ENCODE data around the gene RPTOR. TPM values are rescaled to one million over a fixed set of nuclear protein-coding genes. Genes with fewer than 3 reads are reported as not detected.
"Not testable (repeated sequence)": the region's sequence is repeated elsewhere in the genome, so short reads cannot be mapped to it uniquely, and the experiment has no call there.

Gene RPTOR
- total RNA-seq, 1 experiment from 2014 or later: 26.3 TPM

DNA sequence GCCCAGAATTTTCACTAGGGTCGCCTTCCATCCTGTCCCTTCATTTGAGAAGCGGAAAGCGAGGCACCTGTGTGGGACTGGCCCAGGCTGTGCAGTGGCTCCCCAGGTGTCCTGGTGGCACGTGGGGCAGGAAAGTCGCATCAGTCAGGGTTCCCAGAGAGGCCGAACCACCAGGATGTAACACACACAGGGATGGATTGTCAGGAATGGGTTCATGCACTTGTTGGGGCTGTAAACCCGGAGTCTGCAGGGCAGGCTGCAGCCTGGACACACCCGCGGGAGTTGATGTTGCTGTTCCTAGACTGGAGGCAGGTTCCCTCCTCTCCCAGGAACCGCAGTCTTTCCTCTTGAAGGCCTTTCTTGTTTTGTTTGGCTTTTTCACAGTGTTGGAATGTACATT lies 30.7 kb upstream of the RPTOR start:
- DNase-seq (ENCODE audit: low spot score): no peak

DNA sequence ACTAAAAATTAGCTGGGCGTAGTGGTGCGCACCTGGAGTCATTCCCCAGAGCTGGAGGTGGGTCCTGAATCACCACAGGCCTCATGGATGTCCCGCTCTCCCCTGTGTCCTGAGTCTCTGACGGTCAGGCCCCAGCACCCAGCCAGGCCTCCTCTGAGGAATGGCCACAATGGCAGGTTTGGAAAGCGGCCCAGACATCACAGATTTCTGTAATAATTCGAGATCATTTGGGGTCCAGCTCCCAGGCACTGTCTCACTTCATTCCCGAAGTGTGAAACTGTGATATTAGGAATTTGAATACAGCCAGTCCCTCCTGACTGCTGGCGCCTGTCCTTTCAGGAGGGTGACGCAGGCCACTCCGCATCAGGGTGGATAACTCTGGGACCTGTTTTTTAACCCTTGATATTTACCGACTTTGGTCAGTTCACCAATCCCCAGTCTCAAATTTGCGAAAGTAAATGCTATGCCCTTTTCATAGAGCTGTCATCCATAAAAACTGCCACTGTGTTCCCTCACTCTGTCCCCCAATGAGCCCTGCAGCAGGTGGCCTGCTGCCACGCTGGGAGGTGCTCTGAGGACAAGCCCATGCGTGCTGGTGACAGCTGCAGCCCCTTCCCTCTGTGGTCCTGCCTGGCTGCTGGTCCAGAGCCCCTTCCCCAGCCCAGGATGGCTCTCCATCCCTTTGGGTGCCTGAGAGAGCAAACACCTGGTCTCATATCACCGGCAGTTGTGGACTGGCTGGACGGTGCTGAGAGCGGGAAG lies 28.3 kb upstream of the RPTOR start:
- no peak for DNase-seq (ENCODE audit: low spot score)

DNA sequence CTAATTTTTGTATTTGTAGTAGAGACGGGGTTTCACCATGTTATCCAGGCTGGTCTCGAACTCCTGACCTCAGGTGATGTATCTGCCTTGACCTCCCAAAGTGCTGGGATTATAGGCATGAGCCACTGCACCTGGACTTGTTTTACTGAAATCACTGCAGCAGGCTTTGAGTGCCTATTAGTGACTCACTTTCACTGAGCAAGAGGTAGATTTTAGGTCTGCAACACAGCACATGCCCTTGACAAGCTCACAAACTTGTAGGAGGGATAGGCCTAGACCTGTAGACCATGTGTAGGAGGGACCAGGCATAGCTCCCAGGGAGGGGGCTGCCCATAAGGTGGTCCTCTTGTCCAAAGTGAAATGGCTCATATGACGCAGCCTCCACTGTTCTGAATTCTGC lies 27.0 kb upstream of the RPTOR start:
- no peak for DNase-seq (ENCODE audit: low spot score)

DNA sequence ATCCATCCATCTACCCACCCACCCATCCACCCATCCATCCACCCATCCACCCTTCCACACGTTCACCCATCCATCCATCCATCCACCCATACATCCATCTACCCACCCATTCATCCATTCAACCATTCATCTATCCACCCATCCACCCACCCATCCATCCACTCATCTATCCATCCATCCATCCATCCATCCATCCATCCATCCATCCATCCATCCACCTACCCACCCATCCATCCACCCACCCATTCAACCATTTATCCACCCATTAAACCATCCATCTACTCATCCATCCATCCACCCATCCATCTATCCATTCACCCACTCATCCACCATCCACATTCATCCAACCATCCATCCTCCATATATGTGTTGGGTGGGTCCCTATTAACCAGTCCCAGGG lies 26.2 kb upstream of the RPTOR start:
- no peak for DNase-seq (ENCODE audit: low spot score)

DNA sequence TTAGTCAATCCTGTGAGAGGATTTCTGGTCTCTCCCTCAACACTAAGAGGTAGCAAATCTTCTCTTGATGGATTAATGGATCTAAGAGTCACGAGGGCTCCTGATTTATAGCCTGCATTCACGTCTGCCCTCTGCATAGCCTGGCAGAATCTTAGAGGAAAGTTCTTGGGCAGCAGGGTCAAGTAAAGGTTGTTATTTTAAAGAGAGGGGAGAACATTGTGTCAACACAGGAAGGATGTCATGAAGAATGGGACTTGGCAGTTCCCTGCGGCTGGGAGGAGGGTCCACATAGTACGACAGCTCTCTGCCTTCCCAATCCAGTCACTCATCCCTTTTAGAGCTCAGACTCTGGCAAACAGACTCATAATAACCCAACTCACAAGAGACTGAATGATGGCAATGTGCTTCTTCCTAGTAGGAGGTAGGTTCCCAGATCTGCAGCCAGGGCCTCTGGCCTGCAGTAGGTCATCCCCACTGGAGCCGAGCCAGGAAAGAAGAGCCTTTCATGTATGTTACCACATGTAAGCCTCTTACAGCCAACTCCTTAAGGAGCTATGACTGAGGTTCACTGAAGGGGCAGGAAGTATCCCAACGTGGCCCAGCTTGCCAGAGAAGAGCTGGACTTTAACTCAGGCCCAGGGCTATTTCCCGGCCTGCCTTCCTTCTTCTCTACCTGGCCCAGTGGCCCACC lies 25.4 kb upstream of the RPTOR start:
- no peak for DNase-seq (ENCODE audit: low spot score)

DNA sequence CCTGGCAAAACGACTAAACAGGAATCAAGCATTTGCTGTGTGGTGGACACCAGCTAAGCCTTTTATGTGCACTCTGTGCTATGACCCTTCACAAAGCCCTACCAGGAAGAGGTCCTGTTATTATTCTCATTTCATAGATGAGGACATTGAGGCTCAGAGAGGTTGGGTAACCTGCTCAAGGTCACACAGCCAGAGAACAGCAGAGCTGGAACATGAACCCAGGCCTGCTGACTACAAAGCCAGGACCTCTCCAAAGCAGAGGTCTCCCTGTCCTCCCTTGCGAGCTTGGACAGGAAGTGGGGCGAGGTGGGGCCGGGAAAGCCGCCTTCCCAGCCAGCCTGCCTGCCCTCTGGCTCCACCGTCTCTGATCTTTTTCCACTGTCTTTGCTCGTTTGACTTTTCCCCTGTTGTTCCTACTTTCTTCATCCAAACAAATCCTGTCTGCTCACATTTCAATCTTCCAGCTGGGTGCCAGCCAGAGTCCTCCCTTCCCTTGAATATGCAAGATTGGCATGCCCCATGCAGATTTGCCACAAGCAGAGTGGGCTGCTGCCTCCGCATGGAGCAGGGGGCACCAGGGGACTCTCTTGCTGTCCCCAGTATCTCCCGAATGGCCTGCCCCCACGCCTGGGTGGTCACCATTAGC lies 23.7 kb upstream of the RPTOR start:
- no peak for DNase-seq (ENCODE audit: low spot score)

DNA sequence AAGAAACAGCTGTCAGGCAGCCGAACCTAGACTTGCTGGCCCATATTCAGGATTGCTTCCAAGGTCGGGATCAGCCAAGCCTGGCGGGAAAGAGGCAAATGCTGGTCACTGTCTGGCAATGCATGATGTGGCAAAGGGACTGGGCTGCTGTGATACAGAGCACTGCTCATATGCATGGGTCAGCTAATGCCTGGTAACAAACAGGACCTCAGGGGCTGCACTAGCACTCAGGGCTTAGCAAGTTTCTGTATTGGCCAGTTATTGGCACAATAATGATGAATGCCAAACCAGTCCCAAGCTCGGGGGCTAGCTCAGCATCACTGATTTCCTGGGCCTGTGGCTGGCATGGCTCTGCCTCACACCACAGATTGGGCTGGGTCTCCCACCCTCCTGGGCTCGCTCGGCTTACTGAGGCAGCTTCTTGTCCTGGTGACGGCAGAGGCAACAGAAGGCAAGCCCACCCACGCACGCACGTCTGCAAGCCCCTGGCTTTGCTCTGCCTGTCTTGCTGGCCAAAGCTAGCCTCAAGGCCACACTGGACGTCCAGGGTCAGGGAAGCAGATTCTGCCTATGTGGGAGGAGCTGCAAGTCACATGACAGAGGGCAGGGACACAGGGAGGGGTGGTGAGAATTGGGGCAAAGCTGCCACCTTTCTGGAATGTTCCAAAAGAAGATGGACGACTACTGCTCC lies 21.4 kb upstream of the RPTOR start:
- no peak for DNase-seq (ENCODE audit: low spot score)

DNA sequence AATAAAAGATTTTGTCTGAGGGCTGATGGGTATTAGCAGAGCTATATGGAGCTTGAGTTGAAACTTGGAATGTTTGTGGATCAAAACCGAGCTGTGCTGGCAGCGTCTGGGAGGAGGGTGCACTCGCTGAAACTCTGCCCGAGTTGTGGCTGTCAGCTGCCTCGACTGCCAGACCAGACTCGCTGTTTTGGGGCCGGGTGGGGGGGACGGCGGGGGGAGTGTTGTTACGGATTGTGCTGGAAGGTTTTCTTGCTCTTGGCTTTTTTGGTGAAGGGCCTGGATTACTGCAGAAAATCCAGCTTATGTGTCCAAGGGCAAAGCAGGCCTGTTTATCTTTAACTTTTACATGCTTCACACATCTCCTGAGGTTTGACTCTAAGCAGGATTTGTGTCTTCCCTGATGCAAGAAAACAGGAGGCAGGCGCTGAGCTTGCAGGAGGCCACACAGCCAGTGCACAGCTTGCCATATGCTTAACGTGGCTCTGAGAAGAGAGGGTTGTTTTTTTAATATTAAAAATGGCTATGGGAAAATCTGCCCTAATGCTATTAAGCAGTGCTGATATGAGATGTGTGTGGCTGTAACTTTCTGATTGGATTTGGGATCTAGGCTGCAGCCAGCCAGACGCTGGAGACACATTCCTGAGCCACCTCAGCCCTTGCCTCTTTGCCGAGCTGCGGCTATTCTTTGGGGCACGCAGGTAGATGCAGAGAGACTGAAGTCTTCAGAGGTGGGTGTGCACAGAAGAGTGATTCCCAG lies 20.5 kb upstream of the RPTOR start:
- DNase-seq (ENCODE audit: low spot score): no peak

DNA sequence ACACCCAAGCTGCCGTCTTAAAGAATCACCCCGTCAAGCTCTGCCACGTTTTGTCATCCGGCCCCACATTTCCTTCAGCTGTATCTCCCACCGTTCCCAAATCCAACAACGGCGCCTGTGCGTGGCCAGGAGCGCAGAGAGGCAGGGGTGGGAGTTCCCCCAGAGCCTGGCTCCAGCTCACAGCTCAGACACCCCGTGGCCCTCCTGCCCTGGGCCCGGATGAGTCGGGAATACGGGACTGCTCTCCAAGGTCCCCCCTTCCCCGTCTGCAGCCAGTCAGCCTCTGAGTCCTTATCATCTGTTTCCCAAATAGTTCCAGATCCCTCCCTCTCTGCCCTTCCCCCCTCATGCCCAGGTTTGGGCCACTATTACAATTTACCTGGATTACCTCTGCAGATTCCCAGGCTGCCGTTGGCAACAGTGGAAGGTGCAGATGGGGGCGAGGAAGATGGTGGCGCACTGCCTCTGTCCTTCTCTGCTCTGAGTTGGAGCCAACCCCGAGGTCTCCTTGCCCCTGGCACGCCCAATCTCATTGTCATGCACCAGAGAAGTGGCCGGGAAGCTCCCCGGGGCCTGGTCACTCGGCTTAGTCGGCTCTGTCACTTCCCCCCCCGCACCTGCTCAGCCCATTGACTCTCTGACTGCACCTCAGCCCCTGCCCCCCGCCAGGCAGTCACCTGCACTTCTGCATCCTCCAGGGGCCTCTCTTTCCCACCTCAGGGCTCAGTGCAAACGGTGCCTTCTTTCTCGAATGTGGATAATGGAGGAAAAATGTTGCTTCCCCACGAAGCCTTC lies 18.3 kb upstream of the RPTOR start:
- no peak for DNase-seq (ENCODE audit: low spot score)

DNA sequence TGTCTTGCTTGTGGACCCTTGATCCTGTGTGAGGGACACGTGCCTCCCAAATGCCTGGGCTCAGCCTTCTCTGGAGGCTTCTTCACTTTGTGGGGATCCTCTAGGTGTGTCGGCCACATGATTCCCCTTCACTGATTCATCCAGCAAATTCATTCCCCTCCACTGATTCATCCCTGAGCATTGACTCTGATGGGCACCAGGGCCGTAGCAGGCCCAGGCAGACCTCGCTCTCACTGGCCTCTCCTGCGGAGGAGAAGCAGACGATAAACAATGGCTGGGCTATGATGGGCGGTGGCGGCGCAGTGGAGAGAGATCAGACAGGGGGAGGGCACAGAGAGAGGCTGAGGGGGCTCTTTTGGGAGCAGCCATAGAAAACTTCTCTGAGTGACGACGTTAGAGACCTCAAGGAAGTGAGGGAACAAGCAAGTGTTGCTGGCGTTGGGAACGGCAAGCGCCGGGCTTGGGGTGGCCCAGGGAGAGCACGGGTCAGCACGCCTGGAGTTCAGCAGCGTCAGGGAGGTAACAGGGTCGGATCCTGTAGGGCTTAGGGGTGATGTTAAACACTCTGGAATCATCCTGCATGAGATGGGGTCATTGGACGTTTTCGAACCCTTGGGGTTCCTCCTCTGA lies 17.5 kb upstream of the RPTOR start:
- DNase-seq (ENCODE audit: low spot score): no peak

DNA sequence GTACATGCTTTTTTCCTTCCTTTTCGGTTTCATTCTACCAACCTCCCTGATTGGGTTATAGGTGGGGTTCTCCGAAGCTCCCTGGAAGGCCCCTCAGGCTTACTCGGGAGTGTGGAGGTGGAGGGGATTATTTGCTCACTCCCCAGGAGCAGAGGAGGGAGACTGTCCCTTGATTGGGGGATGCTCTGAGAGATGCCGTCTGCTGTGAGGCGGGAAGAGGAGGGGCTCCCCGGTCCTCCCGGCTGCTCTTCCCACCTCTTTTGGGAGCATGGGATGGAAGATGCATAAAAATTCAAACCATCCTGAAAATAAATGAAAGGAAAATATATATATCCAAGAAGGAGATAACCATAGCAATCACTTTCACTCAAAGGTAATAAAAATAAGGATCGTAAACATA lies 16.1 kb upstream of the RPTOR start:
- no peak for DNase-seq (ENCODE audit: low spot score)

DNA sequence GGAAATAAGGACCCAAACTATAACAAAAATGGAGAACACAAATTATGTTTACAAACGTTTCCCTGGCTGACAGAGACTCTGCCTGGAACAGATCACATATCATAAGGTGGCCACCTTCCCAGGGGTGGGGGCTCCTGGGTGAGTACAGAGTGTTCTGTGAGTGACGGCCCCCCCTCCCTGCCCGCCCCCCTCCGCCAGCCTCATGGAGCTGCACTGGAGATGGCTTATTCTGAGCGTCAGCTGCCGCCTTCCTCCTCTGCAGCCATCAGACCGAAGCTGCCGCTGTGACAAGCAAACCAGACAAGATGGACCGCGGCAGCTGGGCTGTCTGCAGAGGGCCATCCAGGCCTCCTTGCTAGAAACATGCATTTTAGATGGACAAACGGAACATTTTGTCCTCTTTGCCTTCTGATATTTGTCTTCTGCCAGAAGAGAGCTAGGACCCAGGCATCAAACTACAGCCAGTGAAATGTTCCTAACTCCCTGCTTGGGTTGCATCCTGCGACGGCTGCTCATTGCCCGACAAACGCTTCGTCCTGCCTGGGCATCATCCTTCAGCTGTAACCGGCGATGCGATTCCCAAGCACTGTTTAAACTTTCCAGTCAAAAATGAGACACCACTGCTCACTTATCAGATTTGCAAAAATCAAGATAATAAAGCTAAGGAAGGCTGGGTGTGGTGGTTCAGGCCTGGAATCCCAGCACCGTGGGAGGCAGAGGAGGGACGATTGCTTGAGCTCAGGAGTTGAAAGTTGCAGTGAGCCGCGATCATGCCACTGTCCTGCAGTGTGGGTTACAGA lies 15.3 kb upstream of the RPTOR start:
- no peak for DNase-seq (ENCODE audit: low spot score)

DNA sequence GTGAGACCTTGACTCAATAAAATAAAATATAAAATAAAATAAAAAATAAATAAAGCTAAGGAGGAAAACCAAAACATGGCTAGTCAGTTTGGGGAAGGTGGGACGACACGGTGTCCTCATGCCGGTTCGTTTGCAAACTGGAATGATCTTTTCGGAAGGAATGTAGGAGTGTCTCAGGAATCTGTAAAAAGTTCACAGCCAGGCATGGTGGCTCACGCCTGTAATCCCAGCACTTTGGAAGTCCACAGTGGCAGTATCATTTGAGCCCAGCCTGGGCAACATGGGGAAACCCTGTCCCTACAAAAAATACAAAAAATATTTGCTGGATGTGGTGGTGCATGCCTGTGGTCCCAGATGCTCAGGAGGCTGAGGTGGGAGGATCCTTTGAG lies 14.7 kb upstream of the RPTOR start:
- DNase-seq (ENCODE audit: low spot score): no peak

DNA sequence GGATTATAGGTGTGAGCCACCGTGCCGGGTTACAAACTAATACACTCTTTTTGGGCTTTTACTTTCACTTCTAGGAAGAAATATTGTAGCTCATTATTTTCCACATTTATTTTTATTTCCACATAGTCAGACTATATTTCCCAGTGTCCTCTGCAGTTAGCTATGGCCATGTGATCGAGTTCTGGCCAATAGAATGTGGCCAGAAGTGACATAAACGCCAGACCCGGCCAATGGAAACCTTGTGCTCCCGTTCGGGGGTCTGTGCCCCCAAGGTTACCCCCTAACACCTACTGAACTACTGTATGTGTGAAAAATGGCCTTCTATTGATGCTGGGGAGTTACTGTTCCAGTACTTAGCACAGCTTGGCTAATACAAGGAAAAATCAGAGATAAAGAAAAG lies 13.2 kb upstream of the RPTOR start:
- no peak for DNase-seq (ENCODE audit: low spot score)

DNA sequence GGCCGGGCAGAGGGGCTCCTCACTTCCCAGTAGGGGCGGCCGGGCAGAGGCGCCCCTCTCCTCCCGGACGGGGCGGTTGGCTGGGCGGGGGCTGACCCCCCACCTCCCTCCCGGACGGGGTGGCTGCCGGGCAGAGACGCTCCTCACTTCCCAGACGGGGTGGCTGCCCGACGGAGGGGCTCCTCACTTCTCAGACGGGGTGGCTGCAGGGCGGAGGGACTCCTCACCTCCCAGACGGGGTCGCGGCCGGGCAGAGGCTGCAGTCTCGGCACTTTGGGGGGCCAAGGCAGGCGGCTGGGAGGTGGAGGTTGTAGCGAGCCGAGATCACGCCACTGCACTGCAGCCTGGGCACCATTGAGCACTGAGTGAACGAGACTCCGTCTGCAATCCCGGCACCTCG lies 7.3 kb upstream of the RPTOR start:
- DNase-seq (ENCODE audit: low spot score): not testable (repeated sequence)

DNA sequence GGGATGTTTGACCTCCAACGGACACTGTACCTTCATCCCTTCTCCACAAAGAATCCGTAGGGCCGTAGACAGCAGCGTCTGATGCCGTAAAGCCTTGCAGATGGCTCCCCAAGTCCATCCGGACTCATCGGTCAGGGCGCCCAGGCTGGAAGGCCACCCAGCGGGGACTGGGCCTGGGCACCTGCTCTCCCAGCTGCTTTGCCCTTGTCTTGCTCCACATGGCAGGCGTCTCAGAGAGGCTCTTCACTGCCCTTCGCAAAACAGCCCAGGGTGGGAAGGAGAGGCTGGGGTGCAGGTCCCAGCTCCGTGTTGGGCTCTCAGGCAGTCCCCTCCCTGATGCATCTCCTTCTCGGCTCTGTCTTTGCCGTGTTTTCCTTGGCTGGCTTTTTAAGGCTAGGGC lies 6.2 kb upstream of the RPTOR start:
- no peak for DNase-seq (ENCODE audit: low spot score)

DNA sequence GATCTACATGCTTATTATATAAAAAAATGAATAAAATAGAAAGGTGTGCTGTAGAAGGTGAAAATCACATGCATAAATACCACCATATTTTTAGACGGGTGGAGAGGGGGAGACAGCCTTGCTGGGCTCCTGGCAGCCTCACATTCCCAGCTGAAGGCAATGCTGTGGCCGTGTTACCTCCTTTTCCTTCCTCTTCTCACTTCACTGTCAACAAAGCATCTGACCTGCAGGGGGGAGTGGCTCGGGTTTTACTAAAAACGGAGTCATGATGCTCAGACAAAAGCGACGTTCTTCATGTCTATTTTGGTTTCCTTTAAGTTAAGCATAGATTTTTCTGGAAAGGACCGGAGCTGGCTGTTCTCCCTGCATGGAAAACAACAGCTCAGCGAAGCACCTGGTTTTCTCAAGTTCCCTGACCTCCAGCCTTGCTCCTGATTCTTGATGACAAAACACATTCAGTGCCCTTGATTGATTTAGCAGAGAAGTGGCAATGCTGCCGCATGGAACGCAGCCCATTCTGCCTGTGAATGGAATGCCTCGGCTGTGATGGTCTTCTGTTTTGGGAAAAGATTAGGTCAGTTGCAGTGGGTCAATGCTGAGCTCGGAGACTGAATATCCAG lies 5.5 kb upstream of the RPTOR start:
- DNase-seq (ENCODE audit: low spot score): no peak

DNA sequence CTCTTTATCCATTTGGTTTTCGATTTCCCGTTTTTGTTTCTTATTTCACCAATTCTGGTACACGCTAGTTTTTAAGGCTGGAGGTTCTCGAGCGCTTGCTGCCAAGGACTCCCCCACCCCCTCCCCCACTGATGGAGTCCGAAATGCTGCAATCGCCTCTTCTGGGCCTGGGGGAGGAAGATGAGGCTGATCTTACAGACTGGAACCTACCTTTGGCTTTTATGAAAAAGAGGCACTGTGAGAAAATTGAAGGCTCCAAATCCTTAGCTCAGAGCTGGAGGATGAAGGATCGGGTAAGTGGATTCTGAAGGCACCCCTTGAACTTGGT lies 825 bp downstream of the RPTOR start:
- peak; percentile 35 for DNase-seq (ENCODE audit: low spot score)

DNA sequence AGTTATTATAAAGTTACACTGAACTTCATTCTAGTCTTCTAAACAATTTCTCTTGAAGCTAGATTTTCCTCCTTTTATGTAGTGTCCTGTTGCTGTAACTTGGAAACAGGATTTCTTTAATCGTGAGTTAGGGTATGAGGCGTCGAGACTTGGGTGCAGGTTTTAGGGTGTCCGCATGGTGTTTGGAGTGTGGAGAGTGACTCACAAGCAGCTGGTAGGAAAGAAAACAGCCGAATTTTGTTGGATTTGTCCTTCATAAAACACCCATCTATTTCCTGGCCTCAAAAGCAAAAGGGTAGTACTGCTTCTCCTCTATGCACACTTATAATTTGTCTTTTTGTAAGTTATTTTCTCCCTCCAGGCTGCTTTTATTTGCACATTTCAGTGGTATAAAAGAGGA lies 1.6 kb downstream of the RPTOR start:
- no peak for DNase-seq (ENCODE audit: low spot score)
